GM12878 (cell line): ENCODE measurements around the gene EXOC4. TPM values are rescaled to one million over a fixed set of nuclear protein-coding genes. Genes with fewer than 3 reads are reported as not detected.

Source experiments
- ATAC-seq: fragments of 200-7000 bp; cut with Tn5 transposase; 3 replicates; pipeline ENCODE4 v1.9.1; 2020; ENCODE audit warnings: mild to moderate bottlenecking, moderate library complexity
- BruUV-seq: library from RNA; stranded (reverse); fragments of 400-500 nt; replicated peaks from 2 replicates; lab custom pipeline; 2021; lab: Mats Ljungman, UMichigan
- CTCF ChIA-PET: fragments of 300-600 bp; sonication (Branson Sonifier 250); formaldehyde crosslinking; extraction: SDS; loops from one replicate; lab custom pipeline; 2021; ENCODE audit warnings: inconsistent platforms; lab: Yijun Ruan, JAX
- POLR2A ChIA-PET: fragments of 350-600 bp; formaldehyde crosslinking; extraction: SDS; loops from one replicate; lab custom pipeline; 2021; ENCODE audit warnings: inconsistent platforms; lab: Charles Lee
- RAD21 ChIA-PET: fragments of 300-600 bp; sonication (Branson Sonifier 250); formaldehyde crosslinking; loops from one replicate; lab custom pipeline; 2023; ENCODE audit warnings: antibody characterized with exemption; ENCODE audit not compliant: unreplicated experiment; lab: Charles Lee
- SMC1A ChIA-PET: fragments of 300-600 bp; sonication (Branson Sonifier 250); formaldehyde crosslinking; loops from one replicate; lab custom pipeline; 2023; ENCODE audit not compliant: unreplicated experiment, uncharacterized antibody; lab: Charles Lee
- DNase-seq: peaks from one replicate; pipeline ENCODE4 v3.0.0-alpha.2; 2011; ENCODE audit warnings: low read depth, low spot score
- FAIRE-seq: peaks from 3 replicates; lab custom pipeline; 2011; peaks lifted over from hg19 to GRCh38; lab: Jason Lieb, UNC
- H2AFZ ChIP-seq: 2 replicates; pipeline ENCODE4 v1.6.0; 2011; ENCODE audit warnings: low read depth, low read length, control low read depth; ENCODE audit not compliant: control insufficient read depth
- H3K27ac ChIP-seq: 2 replicates; pipeline ENCODE4 v1.5.1; 2011; ENCODE audit warnings: control low read depth; ENCODE audit not compliant: control insufficient read depth, insufficient read depth
- H3K27me3 ChIP-seq, 2 experiments: replicated peaks in 1 of 2; 2 replicates each; pipeline versions ENCODE4 v1.6.0 to v1.6.1; 2011; ENCODE audit warnings: low read length in 1 of 2; ENCODE audit not compliant: control insufficient read depth in 2 of 2, insufficient read depth in 2 of 2
- H3K36me3 ChIP-seq, 2 experiments: 2 replicates each; pipeline ENCODE4 v1.5.1; 2011; ENCODE audit warnings: low read length in 1 of 2; ENCODE audit not compliant: control insufficient read depth in 2 of 2, insufficient read depth in 2 of 2
- H3K4me1 ChIP-seq: 2 replicates; pipeline ENCODE4 v1.6.1; 2011; ENCODE audit warnings: mild to moderate bottlenecking, low read length, moderate library complexity, mixed read lengths; ENCODE audit not compliant: control insufficient read depth, insufficient read depth
- H3K4me2 ChIP-seq: 2 replicates; pipeline ENCODE4 v1.6.0; 2011; ENCODE audit warnings: control low read depth; ENCODE audit not compliant: control insufficient read depth, insufficient read depth
- H3K4me3 ChIP-seq: fragments of 200-600 bp; sonication (generic); 2 replicates; pipeline ENCODE4 v1.5.1; 2016
- H3K79me2 ChIP-seq: 2 replicates; pipeline ENCODE4 v1.6.0; 2011; ENCODE audit warnings: low read length; ENCODE audit not compliant: control insufficient read depth, insufficient read depth
- H3K9ac ChIP-seq: 2 replicates; pipeline ENCODE4 v1.8.0; 2011; ENCODE audit warnings: low read length, control low read depth, mixed read lengths; ENCODE audit not compliant: control insufficient read depth, insufficient read depth
- H3K9me3 ChIP-seq: replicated peaks from 3 replicates; pipeline ENCODE4 v1.5.1; 2011; ENCODE audit warnings: mild to moderate bottlenecking, low read length; ENCODE audit not compliant: control insufficient read depth, insufficient read depth
- H4K20me1 ChIP-seq: 2 replicates; pipeline ENCODE4 v1.6.0; 2011; ENCODE audit not compliant: control insufficient read depth, insufficient read depth
- ATF2 ChIP-seq: IDR thresholded peaks from 2 replicates; pipeline ENCODE4 v1.6.1; 2012; ENCODE audit warnings: low read length, inconsistent platforms
- ATF3 ChIP-seq: IDR thresholded peaks from 2 replicates; pipeline ENCODE4 v1.6.1; 2011; ENCODE audit warnings: low read depth, mild to moderate bottlenecking, low read length, moderate library complexity, borderline replicate concordance; ENCODE audit errors: extremely low read depth
- BRCA1 ChIP-seq: IDR thresholded peaks from 2 replicates; pipeline ENCODE4 v1.6.1; 2011; ENCODE audit warnings: low read depth, low read length, improper control_type of control experiment
- CBX5 ChIP-seq: sonication (generic); IDR thresholded peaks from 2 replicates; pipeline ENCODE4 v1.6.1; 2016; ENCODE audit warnings: low read depth, moderate library complexity, mild to moderate bottlenecking, inconsistent platforms
- CHD1 ChIP-seq: IDR thresholded peaks from 2 replicates; pipeline ENCODE4 v1.6.1; 2012; ENCODE audit warnings: low read depth, low read length, improper control_type of control experiment
- ELK1 ChIP-seq: IDR thresholded peaks from 2 replicates; pipeline ENCODE4 v1.6.1; 2012; ENCODE audit warnings: low read depth, low read length, improper control_type of control experiment
- FOXK2 ChIP-seq: fragments of 450-650 bp; IDR thresholded peaks from 2 replicates; pipeline ENCODE4 v1.6.1; 2017; ENCODE audit warnings: mild to moderate bottlenecking, moderate library complexity
- IRF3 ChIP-seq: fragments of 450-650 bp; IDR thresholded peaks from 2 replicates; pipeline ENCODE4 v1.6.1; 2014; ENCODE audit warnings: mild to moderate bottlenecking
- KDM1A ChIP-seq: fragments of 200-600 bp; sonication (generic); IDR thresholded peaks from 2 replicates; pipeline ENCODE4 v1.6.1; 2016; ENCODE audit warnings: borderline replicate concordance
- MTA2 ChIP-seq: fragments of 450-650 bp; IDR thresholded peaks from 2 replicates; pipeline ENCODE4 v1.6.1; 2016; ENCODE audit warnings: low read depth, mild to moderate bottlenecking, moderate library complexity
- NFXL1 ChIP-seq: fragments of 450-650 bp; IDR thresholded peaks from 2 replicates; pipeline ENCODE4 v1.6.1; 2017; ENCODE audit warnings: antibody characterized with exemption, mild to moderate bottlenecking, borderline replicate concordance
- POLR2AphosphoS2 ChIP-seq: IDR thresholded peaks from 2 replicates; pipeline ENCODE4 v1.6.1; 2011; ENCODE audit warnings: low read depth, mild to moderate bottlenecking, low read length, improper control_type of control experiment, moderate library complexity
- POU2F2 ChIP-seq: IDR thresholded peaks from 3 replicates; pipeline ENCODE4 v1.6.1; 2011; ENCODE audit warnings: low read depth, mild to moderate bottlenecking, low read length, borderline replicate concordance
- RUNX3 ChIP-seq: IDR thresholded peaks from 2 replicates; pipeline ENCODE4 v1.6.1; 2012; ENCODE audit warnings: low read length, inconsistent platforms
- ZBTB40 ChIP-seq: fragments of 450-650 bp; IDR thresholded peaks from 2 replicates; pipeline ENCODE4 v1.6.1; 2016; ENCODE audit warnings: mild to moderate bottlenecking, moderate library complexity, borderline replicate concordance
- ZSCAN29 ChIP-seq: fragments of 450-650 bp; IDR thresholded peaks from 2 replicates; pipeline ENCODE4 v1.6.1; 2017; ENCODE audit warnings: mild to moderate bottlenecking, moderate library complexity
- WGBS: methylation state at CpG from one replicate; pipeline ENCODE4 v1.1.6; 2016; ENCODE audit warnings: low lambda C conversion rate; ENCODE audit not compliant: insufficient replicate concordance, insufficient coverage; ENCODE audit errors: missing lambda C conversion rate; 5-methylcytosine and 5-hydroxymethylcytosine counted together
- in situ Hi-C: fragments of 300-500 bp; cut with MboI; formaldehyde crosslinking; loops from 9 replicates; pipeline ENCODE4 v1.14.3; 2018; ENCODE audit warnings: mixed read lengths
- intact Hi-C: fragments of 100-400 bp; cut with micrococcal nuclease; formaldehyde crosslinking; loops from one replicate; pipeline ENCODE4 v1.14.2; 2022; ENCODE audit not compliant: unreplicated experiment
- polyA plus RNA-seq, 11 experiments: library from polyadenylated mRNA; depleted of rRNA in 4 of 11; unstranded in 6 of 11; stranded (reverse) in 5 of 11; fragments of >200 nt; fragmentation: Nextera tagmentation in 4 of 11; fragmentation: Illumina TruSeq in 1 of 11; extraction: Ambion mirVana in 4 of 11; extraction: Trizol in 1 of 11; gene quantifications; 1 replicate in 1 of 11; 2 replicates in 10 of 11; pipeline versions ENCODE4 v1.2.1 to v1.2.3, GENCODE V29; 2011 to 2016; ENCODE audit warnings: inconsistent platforms in 2 of 11, missing spikeins in 2 of 11, low read depth in 1 of 11
- total RNA-seq, 4 experiments: library from RNA; depleted of rRNA in 3 of 4; stranded (reverse); fragments of >200 nt in 3 of 4; fragmentation: Illumina TruSeq in 1 of 4; extraction: Trizol in 1 of 4; gene quantifications; 2 replicates each; pipeline versions ENCODE4 v1.2.1 to v1.2.3, GENCODE V29; 2013 to 2021

The EXOC4 gene
- total and polyA plus RNA-seq, 10 of the 15 experiments (the other 5 are each of a cell fraction or from before 2014, with no cell fraction given) = 13.2 to 44.5 (median 29.6) TPM

GRCh38 chr7:133683182-133683454 is 430.2 kb downstream of the EXOC4 start:
- H3K27ac ChIP-seq = no peak overlapping the region
- no peaks in the 10 kb centered on the region for H3K27me3 ChIP-seq
- RAD21 ChIA-PET = no interaction called here
- no peak overlapping the region for H3K4me2 ChIP-seq
- 100% methylated on average over 2 of the region's 2 CpGs for WGBS
- DNase-seq (no peak), FAIRE-seq (no peak), ATAC-seq (no peak)
- SMC1A ChIA-PET = no interaction called here
- H3K9ac ChIP-seq = no peak overlapping the region
- H3K4me1 ChIP-seq = no peaks in the 10 kb centered on the region
- H2AFZ ChIP-seq = no peak overlapping the region
- H3K9me3 ChIP-seq = no peaks in the 10 kb centered on the region
- no peaks in the 10 kb centered on the region for H3K79me2 ChIP-seq
- in situ Hi-C loops (no loop called here), intact Hi-C loops (no loop called here)
- no peaks in the 10 kb centered on the region for H4K20me1 ChIP-seq
- POLR2A ChIA-PET = no interaction called here
- no peaks in the 10 kb centered on the region for H3K36me3 ChIP-seq
- no peak overlapping the region for H3K4me3 ChIP-seq
- CTCF ChIA-PET = no interaction called here
- no TSS peak for BruUV-seq
- TF ChIP-seq POU2F2 (no peak), IRF3 (no peak), KDM1A (no peak), ELK1 (no peak), NFXL1 (no peak), BRCA1 (no peak), FOXK2 (no peak), MTA2 (no peak), CBX5 (no peak), POLR2AphosphoS2 (no peak), CHD1 (no peak), ATF3 (no peak), ATF2 (no peak), ZBTB40 (no peak), RUNX3 (no peak), ZSCAN29 (no peak)
